Lower leg skin (tissue), 4 donors: Measurements from ENCODE around the gene CDH23. TPM values are rescaled to one million over a fixed set of nuclear protein-coding genes. Genes with fewer than 3 reads are reported as not detected.

ENCODE experiments used
- DNase-seq, 2 donors: peaks; one replicate each; pipeline ENCODE4 v3.0.0-alpha.2; 2019; ENCODE audit warnings: low spot score in 2 of 2
- H3K4me3 ChIP-seq: fragments of 200-600 bp; sonication (generic); 2 replicates; pipeline ENCODE4 v1.5.1; 2017; ENCODE audit warnings: mild to moderate bottlenecking, low read depth; ENCODE audit not compliant: poor library complexity, severe bottlenecking
- CTCF ChIP-seq, 3 donors: fragments of 450-650 bp; IDR thresholded peaks; one replicate each; pipeline ENCODE4 v1.5.1; 2016; ENCODE audit warnings: antibody characterized with exemption in 3 of 3, mild to moderate bottlenecking in 3 of 3, moderate library complexity in 2 of 3
- POLR2A ChIP-seq, 2 donors: fragments of 450-650 bp; IDR thresholded peaks; one replicate each; pipeline ENCODE4 v1.6.1; 2016 to 2017; ENCODE audit warnings: antibody characterized with exemption in 2 of 2, mild to moderate bottlenecking in 1 of 2, moderate library complexity in 1 of 2
- WGBS, 2 donors: methylation state at CpG; one replicate each; pipeline ENCODE4 v1.1.5; 2018; 5-methylcytosine and 5-hydroxymethylcytosine counted together
- intact Hi-C: fragments of 100-400 bp; cut with DNase I; formaldehyde crosslinking; loops from one replicate; pipeline ENCODE4 v1.15.0; 2023; ENCODE audit warnings: low total_unique reads
- total RNA-seq, 4 donors: library from RNA; depleted of rRNA; stranded (reverse); fragments of >200 nt; gene quantifications; one replicate each; pipeline ENCODE4 v1.1.0, GENCODE V29; 2016

Gene CDH23
- total RNA-seq, 4 donors from 2014 or later: 1.7 to 9.2 (median 2.6) TPM

DNA sequence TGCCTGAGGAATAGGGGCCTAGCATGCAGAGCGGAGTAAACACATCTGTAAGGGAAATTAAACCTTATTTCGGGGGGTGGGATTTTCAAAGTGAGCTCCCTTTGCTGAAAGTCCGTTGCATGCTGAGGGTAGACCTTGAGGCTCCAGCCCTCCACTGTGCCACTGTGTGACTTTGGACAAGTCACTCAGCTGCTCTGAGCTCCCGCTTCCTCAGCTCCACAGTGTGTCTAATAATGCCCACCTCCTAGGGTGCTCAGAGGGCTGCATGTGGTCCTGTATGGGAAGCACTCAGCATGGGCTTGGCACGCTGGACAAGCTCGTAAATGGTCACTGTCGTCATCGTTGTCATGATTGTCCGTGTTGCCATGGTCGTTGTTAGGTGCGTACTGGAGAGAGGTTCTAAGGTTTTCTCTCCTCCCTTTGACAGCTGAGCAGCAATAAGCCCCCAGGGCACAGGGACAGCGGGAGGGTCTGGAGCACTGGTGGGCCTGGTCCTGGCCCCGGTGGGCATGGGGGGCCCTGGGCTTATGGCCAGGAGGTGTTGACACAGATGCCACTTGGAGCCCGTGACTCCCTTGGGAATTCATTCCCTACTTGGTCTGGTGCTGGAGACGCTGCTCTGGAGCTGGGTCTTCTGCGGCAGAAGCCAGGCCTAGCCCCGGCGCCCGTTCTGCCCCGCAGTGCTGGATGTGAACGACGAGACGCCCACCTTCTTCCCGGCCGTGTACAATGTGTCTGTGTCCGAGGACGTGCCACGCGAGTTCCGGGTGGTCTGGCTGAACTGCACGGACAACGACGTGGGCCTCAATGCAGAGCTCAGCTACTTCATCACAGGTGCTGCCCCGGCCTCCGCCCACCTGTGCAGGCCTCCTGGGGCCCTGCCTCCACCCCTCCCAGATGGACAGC lies 309.7 kb downstream of the CDH23 start:
- no peak for TF ChIP-seq CTCF (IDR thresholded peaks at IDR 0.05)
- intact Hi-C loops: loop anchor here (5.0 kb wide), 1 partner anchor 389 kb away; the partner anchor contains the start of gene SLC29A3
- H3K4me3 ChIP-seq: no peak overlapping the region
- WGBS, 2 donors: 94% methylated on average over 35 of the region's 35 CpGs
- DNase-seq: no peak

DNA sequence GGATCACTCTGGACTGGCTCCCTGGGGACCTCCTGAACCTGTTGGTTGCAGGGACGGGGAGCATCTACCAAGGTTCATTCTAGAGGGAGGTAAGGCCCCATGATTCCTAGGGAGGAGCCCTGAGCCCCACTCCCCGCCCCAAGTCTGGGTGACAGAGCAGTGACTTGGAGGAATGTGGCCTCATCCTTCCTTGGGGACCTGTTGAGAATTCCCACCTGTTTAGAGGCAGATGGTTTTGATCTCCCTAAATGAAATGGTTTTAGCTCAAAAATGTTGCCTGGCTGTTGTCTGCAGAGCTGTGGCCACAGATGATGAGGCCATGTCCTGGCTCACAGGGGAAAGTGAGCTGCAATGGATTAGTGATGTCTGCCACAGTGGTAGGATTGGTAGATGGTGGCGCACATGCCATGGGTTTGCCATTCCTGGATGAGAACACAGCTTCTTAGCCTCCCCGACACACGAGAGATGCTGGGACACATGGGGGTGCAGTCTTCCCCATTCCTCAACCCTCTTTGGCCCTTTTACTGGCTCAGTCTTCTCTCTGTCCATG lies 310.6 kb downstream of the CDH23 start:
- TF ChIP-seq CTCF (IDR thresholded peaks at IDR 0.05) (no peak), POLR2A (IDR thresholded peaks at IDR 0.05) (no peak)
- no peak overlapping the region for H3K4me3 ChIP-seq
- no peak for DNase-seq
- intact Hi-C loops: loop anchor here (5.0 kb wide), 1 partner anchor 390 kb away; the partner anchor contains the start of gene SLC29A3
- 93 to 98% methylated on average over 5 of the region's 5 CpGs for WGBS, 2 donors

- TF ChIP-seq POLR2A (IDR thresholded peaks at IDR 0.05) (no peak), CTCF (IDR thresholded peaks at IDR 0.05) (peak in 1 of 3 donors; percentile 64)
- intact Hi-C loops: loop anchor here (5.0 kb wide), 1 partner anchor 391 kb away; the partner anchor contains the start of gene SLC29A3
- no peak overlapping the region for H3K4me3 ChIP-seq
- 11 to 21% methylated on average over 9 to 10 of the region's 10 CpGs for WGBS, 2 donors
- no peak for DNase-seq
Measured at GRCh38 chr10:71708301-71708703, 311.6 kb downstream of the CDH23 start.

- H3K4me3 ChIP-seq: no peak overlapping the region
- DNase-seq: no peak
- 72 to 83% methylated on average over 26 to 28 of the region's 28 CpGs for WGBS, 2 donors
- intact Hi-C loops: loop anchor here (5.0 kb wide), 1 partner anchor 392 kb away; the partner anchor contains the start of gene SLC29A3
- TF ChIP-seq POLR2A (IDR thresholded peaks at IDR 0.05): no peak
- TF ChIP-seq CTCF (IDR thresholded peaks at IDR 0.05): no peak
Measured at GRCh38 chr10:71708897-71709882, 312.5 kb downstream of the CDH23 start.

- intact Hi-C loops: no loop called here
- H3K4me3 ChIP-seq: no peak overlapping the region
- DNase-seq: no peak
- WGBS, 2 donors: 100% methylated on average over 2 of the region's 2 CpGs
- TF ChIP-seq POLR2A (IDR thresholded peaks at IDR 0.05) (no peak), CTCF (IDR thresholded peaks at IDR 0.05) (no peak)
Measured at GRCh38 chr10:71710519-71710918, 313.8 kb downstream of the CDH23 start.
